PC-9 (cell line): Measurements from ENCODE around the gene NAT14. TPM values are rescaled to one million over a fixed set of nuclear protein-coding genes. Genes with fewer than 3 reads are reported as not detected.
A peak's percentile ranks its signal among the peaks of the same experiment; 100 is the strongest.

Source experiments
- BruUV-seq: library from RNA; stranded (reverse); fragments of 400-500 nt; replicated peaks from 2 replicates; lab custom pipeline; 2021; lab: Mats Ljungman, UMichigan
- CTCF ChIA-PET: fragments of 300-600 bp; sonication (Branson Sonifier 250); formaldehyde crosslinking; loops from one replicate; lab custom pipeline; 2022; ENCODE audit warnings: antibody characterized with exemption; lab: Charles Lee
- POLR2A ChIA-PET: fragments of 300-600 bp; sonication (Branson Sonifier 250); formaldehyde crosslinking; loops from one replicate; lab custom pipeline; 2022; ENCODE audit warnings: antibody characterized with exemption; ENCODE audit not compliant: unreplicated experiment; lab: Charles Lee
- DNase-seq, 2 experiments: peaks; one replicate each; pipeline versions ENCODE4 v3.0.0 to v3.0.0-alpha.2; 2015 to 2022; ENCODE audit warnings: mixed read lengths in 1 of 2
- H2AFZ ChIP-seq: fragments of 200-600 bp; sonication (generic); 2 replicates; pipeline ENCODE4 v1.8.1; 2017; ENCODE audit warnings: antibody characterized with exemption
- H3F3A ChIP-seq: fragments of 200-600 bp; sonication (generic); 2 replicates; pipeline ENCODE4 v1.8.1; 2017; ENCODE audit warnings: antibody characterized with exemption, mild to moderate bottlenecking, low read depth; ENCODE audit not compliant: insufficient read depth
- H3K27ac ChIP-seq: fragments of 200-600 bp; sonication (generic); 2 replicates; pipeline ENCODE4 v1.6.1; 2016; ENCODE audit warnings: mixed run types
- H3K27me3 ChIP-seq: fragments of 200-600 bp; sonication (generic); 2 replicates; pipeline ENCODE4 v1.6.1; 2016; ENCODE audit warnings: low read depth, mixed run types; ENCODE audit not compliant: insufficient read depth
- H3K36me3 ChIP-seq: fragments of 200-600 bp; sonication (generic); 2 replicates; pipeline ENCODE4 v1.6.1; 2016; ENCODE audit warnings: low read depth, mixed run types
- H3K4me1 ChIP-seq: fragments of 200-600 bp; sonication (generic); replicated peaks from 2 replicates; pipeline ENCODE4 v1.6.1; 2016; ENCODE audit warnings: mixed run types; ENCODE audit not compliant: insufficient read depth
- H3K4me2 ChIP-seq: fragments of 200-600 bp; sonication (generic); 2 replicates; pipeline ENCODE4 v1.6.1; 2017; ENCODE audit warnings: mixed run types
- H3K4me3 ChIP-seq: fragments of 200-600 bp; sonication (generic); 2 replicates; pipeline ENCODE4 v1.6.1; 2016; ENCODE audit warnings: mixed run types
- H3K79me2 ChIP-seq: fragments of 200-600 bp; sonication (generic); 2 replicates; pipeline ENCODE4 v1.6.1; 2017; ENCODE audit warnings: low read depth, mixed run types
- H3K9me2 ChIP-seq: fragments of 200-600 bp; sonication (generic); 2 replicates; pipeline ENCODE4 v1.8.1; 2017; ENCODE audit warnings: mild to moderate bottlenecking; ENCODE audit not compliant: insufficient read depth
- H3K9me3 ChIP-seq: fragments of 200-600 bp; sonication (generic); 2 replicates; pipeline ENCODE4 v1.8.1; 2016; ENCODE audit warnings: low read depth; ENCODE audit not compliant: insufficient read depth
- H4K20me1 ChIP-seq: fragments of 200-600 bp; sonication (generic); 2 replicates; pipeline ENCODE4 v1.8.1; 2017; ENCODE audit not compliant: insufficient read depth
- EZH2 ChIP-seq: fragments of 200-600 bp; sonication (generic); IDR thresholded peaks from 2 replicates; pipeline ENCODE4 v1.8.0; 2017; ENCODE audit warnings: antibody characterized with exemption, low read depth
- intact Hi-C: fragments of 100-400 bp; cut with micrococcal nuclease; formaldehyde crosslinking; loops from one replicate; pipeline ENCODE4 v1.10.0; 2022; ENCODE audit not compliant: unreplicated experiment
- total RNA-seq: library from RNA; stranded (reverse); gene quantifications from 2 replicates; pipeline ENCODE4 v1.2.3, GENCODE V29; 2021
- TF ChIP-seq, protein P1 (sequence below): fragments of 200-600 bp; sonication (generic); conservative IDR thresholded peaks from 2 replicates; pipeline ENCODE4 v1.6.1; 2017; ENCODE audit warnings: mixed run types, antibody characterized with exemption, mild to moderate bottlenecking, moderate library complexity

The NAT14 gene
- total RNA-seq, 1 experiment from 2014 or later, result 61.6 TPM

GRCh38 chr19:55461259-55461973 is 23.6 kb upstream of the NAT14 start, which contains the start of gene ISOC2:
Gene ISOC2 (minus strand): TSS chr19:55461642. CDS start chr19:55456486, 5,156 bp downstream.
- peak within 1 kb of the TSS; percentile 90 for H3K4me3 ChIP-seq
- peaks cover 18% of the 10 kb centered on the region; the same call in 1 of the 2 replicates for H3K79me2 ChIP-seq
- peak within 1 kb of the TSS; percentile 94 for H2AFZ ChIP-seq
- no peaks in the 10 kb centered on the region for H3K9me3 ChIP-seq
- peaks cover 27% of the 10 kb centered on the region; the same call in 1 of the 2 replicates for H3F3A ChIP-seq
- H3K4me1 ChIP-seq, result peaks cover 12% of the 10 kb centered on the region
- DNase-seq, result peak; percentile 99 to 100
- no peaks in the 10 kb centered on the region for H3K36me3 ChIP-seq
- H4K20me1 ChIP-seq, result peaks cover 27% of the 10 kb centered on the region
- ChIA-PET POLR2A (interaction anchor here (0.5 to 1.1 kb wide), 22 partner anchors 13 to 1730 kb away, joined by 3 to 21 read pairs (median 5); partner anchors contain the start of genes LENG9, PPP1R12C, PPP6R1 and UBE2S), CTCF (interaction anchor here (0.6 to 1.1 kb wide), 3 partner anchors 43 to 398 kb away, joined by 3 to 11 read pairs (median 5); partner anchors contain the start of gene RDH13)
- intact Hi-C loops, result loop anchor here (5.0 kb wide), 1 partner anchor 36 kb away; no protein-coding TSS in a partner anchor
- peak within 1 kb of the TSS; percentile 93 for H3K4me2 ChIP-seq
- H3K27me3 ChIP-seq, result no peaks in the 10 kb centered on the region
- peak within 1 kb of the TSS; percentile 68 for H3K27ac ChIP-seq
- TF ChIP-seq, protein P1, sequence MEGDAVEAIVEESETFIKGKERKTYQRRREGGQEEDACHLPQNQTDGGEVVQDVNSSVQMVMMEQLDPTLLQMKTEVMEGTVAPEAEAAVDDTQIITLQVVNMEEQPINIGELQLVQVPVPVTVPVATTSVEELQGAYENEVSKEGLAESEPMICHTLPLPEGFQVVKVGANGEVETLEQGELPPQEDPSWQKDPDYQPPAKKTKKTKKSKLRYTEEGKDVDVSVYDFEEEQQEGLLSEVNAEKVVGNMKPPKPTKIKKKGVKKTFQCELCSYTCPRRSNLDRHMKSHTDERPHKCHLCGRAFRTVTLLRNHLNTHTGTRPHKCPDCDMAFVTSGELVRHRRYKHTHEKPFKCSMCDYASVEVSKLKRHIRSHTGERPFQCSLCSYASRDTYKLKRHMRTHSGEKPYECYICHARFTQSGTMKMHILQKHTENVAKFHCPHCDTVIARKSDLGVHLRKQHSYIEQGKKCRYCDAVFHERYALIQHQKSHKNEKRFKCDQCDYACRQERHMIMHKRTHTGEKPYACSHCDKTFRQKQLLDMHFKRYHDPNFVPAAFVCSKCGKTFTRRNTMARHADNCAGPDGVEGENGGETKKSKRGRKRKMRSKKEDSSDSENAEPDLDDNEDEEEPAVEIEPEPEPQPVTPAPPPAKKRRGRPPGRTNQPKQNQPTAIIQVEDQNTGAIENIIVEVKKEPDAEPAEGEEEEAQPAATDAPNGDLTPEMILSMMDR, result no peak
- no peak for TF ChIP-seq EZH2
- no peaks in the 10 kb centered on the region for H3K9me2 ChIP-seq
- no TSS peak for BruUV-seq

DNA sequence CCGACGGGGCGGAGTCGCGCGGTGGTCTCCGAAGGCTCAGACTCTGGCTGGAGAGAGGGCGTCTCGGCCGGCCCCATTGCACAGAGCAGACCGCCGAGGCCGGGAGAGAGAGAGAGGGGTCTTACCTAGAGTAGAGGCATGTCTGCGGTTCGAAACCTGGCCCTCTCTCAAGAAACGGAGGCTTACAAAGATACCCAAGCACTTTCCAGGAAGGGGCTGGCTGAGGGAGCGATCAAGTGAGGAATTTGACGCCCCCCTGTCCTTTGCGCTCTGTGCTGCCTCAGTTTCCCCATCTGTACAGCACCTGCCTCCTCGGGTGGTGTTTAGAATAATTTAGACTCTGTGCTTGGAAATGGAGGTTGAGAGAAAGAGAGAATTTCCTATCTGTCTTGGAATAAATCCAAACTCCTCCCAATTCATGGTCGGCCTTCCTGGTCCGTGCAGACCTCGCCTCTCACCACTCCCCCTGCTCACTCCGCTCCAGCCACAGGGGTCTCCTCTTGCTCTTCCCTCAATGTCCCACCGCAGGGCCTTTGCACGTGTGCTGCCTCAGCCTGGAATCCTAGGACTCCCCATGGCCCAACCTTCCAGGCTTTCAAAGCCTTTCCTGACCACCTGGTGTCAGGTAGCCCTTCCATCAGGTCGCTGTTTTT is 22.9 kb upstream of the NAT14 start:
- CTCF ChIA-PET, result interaction anchor here (0.6 to 1.1 kb wide), 4 partner anchors 42 to 1019 kb away, joined by 3 to 11 read pairs (median 4); partner anchors contain the start of gene RDH13

More for the DNA sequence above, 22.9 kb upstream of the NAT14 start:
- Histone ChIP-seq H3K27ac (no peak overlapping the region), H3K9me2 (no peaks in the 10 kb centered on the region), H4K20me1 (peaks cover 22% of the 10 kb centered on the region), H2AFZ (peak overlapping the region; percentile 94), H3K4me1 (peaks cover 12% of the 10 kb centered on the region), H3F3A (peaks cover 30% of the 10 kb centered on the region; the same call in 1 of the 2 replicates), H3K79me2 (peaks cover 18% of the 10 kb centered on the region; the same call in 1 of the 2 replicates), H3K4me3 (peak overlapping the region; percentile 78), H3K4me2 (peak overlapping the region; percentile 93), H3K27me3 (no peaks in the 10 kb centered on the region), H3K9me3 (no peaks in the 10 kb centered on the region), H3K36me3 (no peaks in the 10 kb centered on the region)
- TSS peak; percentile 94 for BruUV-seq
- POLR2A ChIA-PET, result interaction anchor here (0.5 to 1.1 kb wide), 22 partner anchors 13 to 1729 kb away, joined by 3 to 21 read pairs (median 5); partner anchors contain the start of genes LENG9, PPP1R12C, PPP6R1 and UBE2S
- intact Hi-C loops, result loop anchor here (5.0 kb wide), 1 partner anchor 35 kb away; no protein-coding TSS in a partner anchor
- DNase-seq, result no peak
- TF ChIP-seq, protein P1, result no peak
- TF ChIP-seq EZH2, result no peak
